GM12865 (cell line): ENCODE data around the gene SESN1.

Source experiments
- DNase-seq: peaks from one replicate; pipeline ENCODE4 v3.0.0; 2010; ENCODE audit warnings: low read depth
- H3K4me3 ChIP-seq: 2 replicates; pipeline ENCODE4 v1.5.1; 2011; ENCODE audit warnings: mild to moderate bottlenecking, low read depth, low read length, control low read depth
- TF ChIP-seq, protein P1 (sequence below): IDR thresholded peaks from 2 replicates; pipeline ENCODE4 v1.5.1; 2011; ENCODE audit warnings: low read length, control low read depth, low read depth, inconsistent platforms; ENCODE audit not compliant: insufficient read depth; ENCODE audit errors: missing control alignments

Gene SESN1

GRCh38 chr6:109059571-109060021, 35.0 kb downstream of the SESN1 start:
- DNase-seq: peak; percentile 29
- no peak overlapping the region for H3K4me3 ChIP-seq
- TF ChIP-seq, protein P1, sequence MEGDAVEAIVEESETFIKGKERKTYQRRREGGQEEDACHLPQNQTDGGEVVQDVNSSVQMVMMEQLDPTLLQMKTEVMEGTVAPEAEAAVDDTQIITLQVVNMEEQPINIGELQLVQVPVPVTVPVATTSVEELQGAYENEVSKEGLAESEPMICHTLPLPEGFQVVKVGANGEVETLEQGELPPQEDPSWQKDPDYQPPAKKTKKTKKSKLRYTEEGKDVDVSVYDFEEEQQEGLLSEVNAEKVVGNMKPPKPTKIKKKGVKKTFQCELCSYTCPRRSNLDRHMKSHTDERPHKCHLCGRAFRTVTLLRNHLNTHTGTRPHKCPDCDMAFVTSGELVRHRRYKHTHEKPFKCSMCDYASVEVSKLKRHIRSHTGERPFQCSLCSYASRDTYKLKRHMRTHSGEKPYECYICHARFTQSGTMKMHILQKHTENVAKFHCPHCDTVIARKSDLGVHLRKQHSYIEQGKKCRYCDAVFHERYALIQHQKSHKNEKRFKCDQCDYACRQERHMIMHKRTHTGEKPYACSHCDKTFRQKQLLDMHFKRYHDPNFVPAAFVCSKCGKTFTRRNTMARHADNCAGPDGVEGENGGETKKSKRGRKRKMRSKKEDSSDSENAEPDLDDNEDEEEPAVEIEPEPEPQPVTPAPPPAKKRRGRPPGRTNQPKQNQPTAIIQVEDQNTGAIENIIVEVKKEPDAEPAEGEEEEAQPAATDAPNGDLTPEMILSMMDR: no peak

DNA sequence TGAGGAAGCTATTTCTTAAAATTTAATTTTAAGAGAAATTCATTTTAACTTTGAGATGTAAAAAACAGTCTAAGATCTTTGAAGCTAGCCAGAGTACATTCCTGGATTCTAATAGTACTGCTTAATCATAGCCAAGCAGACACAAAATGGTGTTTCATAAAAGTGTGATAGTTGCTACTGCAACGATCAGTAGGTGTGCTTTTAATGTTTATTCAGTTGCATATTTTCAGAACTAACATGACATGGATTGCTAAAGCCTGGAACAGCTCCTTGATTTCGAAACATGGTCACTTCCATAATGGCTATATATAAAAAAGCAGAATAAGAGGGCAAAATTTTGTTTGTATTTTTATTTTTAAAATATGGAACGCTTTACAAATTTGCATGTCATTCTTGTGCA, 35.5 kb downstream of the SESN1 start:
- TF ChIP-seq, protein P1: no peak
- DNase-seq: no peak

DNA sequence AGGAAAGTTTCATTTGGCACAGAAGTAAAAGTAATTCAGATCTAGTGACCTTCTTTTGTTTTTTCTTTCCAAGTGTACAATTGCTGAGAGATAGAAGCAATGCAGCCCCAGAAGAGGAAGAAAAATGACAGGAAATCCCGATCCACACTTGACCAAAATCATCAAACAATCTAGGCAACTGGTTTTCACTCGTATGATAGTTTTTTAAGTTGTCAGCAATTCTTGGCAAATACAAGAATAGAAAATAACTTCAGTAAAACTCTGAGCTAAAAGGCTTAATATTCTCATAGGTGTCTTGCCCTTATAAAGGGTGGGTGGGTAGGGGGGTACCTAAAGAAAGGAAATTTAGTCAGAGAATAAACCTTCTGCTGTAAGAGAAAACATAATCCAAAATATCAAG, 36.0 kb downstream of the SESN1 start:
- DNase-seq: no peak
- H3K4me3 ChIP-seq: no peak overlapping the region
- TF ChIP-seq, protein P1: no peak

More for the DNA sequence above, 35.5 kb downstream of the SESN1 start:
- no peak overlapping the region for H3K4me3 ChIP-seq

DNA sequence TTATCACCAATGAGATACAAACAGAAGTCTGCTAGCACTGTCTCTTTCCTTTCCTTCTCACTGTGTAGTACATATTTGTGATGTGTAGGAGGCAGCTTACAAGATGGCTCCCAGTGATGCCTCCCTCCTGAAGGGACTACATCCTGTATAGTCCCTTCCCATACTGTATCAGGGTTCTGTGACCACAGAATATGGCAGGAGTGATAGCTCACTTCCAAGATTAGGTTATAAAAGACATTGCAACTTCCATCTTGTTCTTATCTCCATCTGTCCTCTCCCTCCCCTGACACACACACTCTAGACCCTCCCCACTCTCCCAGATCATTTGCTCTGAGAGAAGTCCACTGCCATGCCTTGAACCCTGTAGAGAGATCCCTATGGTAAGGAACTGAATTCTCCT, 38.0 kb downstream of the SESN1 start:
- H3K4me3 ChIP-seq: no peak overlapping the region
- DNase-seq: no peak
- TF ChIP-seq, protein P1: no peak

DNA sequence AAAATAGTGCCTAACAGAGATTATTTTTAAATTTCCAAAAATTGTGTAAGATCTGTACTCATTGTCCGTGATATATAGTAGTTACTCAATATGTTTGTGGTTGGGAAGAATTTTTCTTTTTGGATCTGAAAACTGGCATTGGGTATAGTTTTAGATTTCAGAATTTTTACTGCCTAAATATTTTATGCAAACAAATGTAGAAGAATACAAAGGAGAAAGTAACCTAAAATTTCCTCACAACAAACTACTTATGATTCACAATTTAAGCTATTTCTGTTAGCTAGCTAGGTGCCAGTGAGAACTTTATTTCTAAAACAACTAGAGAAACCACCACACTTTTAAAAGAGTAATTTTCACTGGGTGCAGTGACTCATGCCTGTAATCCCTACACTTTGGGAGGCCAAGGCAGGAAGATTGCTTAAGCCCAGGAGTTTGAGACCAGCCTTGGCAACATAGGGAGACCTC, 38.8 kb downstream of the SESN1 start:
- H3K4me3 ChIP-seq: no peak overlapping the region
- TF ChIP-seq, protein P1: no peak
- no peak for DNase-seq

GRCh38 chr6:109053336-109053735, 41.3 kb downstream of the SESN1 start:
- TF ChIP-seq, protein P1: no peak
- DNase-seq: no peak
- no peak overlapping the region for H3K4me3 ChIP-seq

- TF ChIP-seq, protein P1: no peak
- DNase-seq: no peak
- H3K4me3 ChIP-seq: no peak overlapping the region
These were observed 41.8 kb downstream of the SESN1 start for GRCh38 chr6:109052852-109053251.
